Measurements from ENCODE around the gene RSPH9.

The RSPH9 gene, protein sequence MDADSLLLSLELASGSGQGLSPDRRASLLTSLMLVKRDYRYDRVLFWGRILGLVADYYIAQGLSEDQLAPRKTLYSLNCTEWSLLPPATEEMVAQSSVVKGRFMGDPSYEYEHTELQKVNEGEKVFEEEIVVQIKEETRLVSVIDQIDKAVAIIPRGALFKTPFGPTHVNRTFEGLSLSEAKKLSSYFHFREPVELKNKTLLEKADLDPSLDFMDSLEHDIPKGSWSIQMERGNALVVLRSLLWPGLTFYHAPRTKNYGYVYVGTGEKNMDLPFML

GRCh38 chr6:43644940-43645612 is at the start of gene RSPH9:
Gene RSPH9, plus strand, starts transcription at chr6:43645036. Its CDS starts 63 bp downstream, at chr6:43645099.
- DNase-seq (ENCODE audit: low spot score) = no peak

DNA sequence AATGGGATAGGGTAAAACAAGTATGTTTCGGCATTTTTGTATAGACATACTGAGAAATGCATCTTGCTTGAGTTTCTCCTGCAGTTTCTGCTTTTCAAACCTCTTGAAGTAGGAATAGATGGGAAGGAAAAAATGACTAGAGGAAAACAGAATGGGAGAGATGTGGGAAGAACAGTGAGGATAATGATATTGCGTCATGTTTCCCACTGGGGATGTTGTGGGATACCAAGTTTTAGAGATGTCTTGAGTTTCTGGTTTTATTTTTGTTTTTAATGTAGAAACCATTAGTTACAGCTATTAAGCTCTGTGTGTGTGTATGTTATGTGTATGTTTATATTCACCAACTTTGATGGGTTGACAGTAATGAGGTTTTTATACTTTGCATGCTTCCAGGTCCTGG is 44.2 kb upstream of the RSPH9 start:
- no peak for DNase-seq (ENCODE audit: low spot score)

DNA sequence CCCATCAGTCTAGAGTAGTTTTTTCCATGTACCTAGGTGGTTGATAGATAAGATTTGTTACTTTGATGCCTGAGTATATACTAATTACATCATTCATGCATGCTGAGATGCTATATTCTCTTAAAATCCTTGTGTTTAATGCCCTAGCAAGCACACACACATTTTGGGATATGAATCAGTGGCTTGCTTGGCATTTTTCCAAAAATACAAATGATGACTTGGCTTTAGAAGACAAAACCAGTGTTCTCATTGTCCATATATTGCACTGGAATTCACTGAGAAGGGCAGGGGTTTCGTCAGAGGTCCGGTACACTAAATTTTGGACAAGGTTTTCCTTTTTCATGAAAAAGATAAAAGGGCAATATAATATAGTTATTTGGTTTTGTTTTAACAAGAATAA is 40.7 kb upstream of the RSPH9 start:
- no peak for DNase-seq (ENCODE audit: low spot score)

DNA sequence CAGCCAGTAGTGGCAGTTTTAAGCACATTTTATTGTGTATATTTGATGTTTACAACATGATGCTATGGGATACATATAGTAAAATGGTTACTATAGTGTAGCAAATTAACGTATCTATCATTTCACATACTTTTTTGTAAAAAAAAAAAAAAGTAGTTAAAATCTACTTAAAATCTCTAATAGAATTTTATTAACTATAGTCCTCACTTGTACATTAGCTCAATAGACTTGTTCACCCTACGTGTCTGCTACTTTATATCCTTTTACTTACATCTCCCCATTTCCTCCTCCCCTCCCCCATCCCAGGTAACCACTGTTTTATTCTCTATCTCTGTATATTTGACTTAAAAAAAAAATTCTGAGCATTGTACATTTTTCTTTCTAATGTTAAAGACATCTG is 38.8 kb upstream of the RSPH9 start:
- DNase-seq (ENCODE audit: low spot score) = no peak

DNA sequence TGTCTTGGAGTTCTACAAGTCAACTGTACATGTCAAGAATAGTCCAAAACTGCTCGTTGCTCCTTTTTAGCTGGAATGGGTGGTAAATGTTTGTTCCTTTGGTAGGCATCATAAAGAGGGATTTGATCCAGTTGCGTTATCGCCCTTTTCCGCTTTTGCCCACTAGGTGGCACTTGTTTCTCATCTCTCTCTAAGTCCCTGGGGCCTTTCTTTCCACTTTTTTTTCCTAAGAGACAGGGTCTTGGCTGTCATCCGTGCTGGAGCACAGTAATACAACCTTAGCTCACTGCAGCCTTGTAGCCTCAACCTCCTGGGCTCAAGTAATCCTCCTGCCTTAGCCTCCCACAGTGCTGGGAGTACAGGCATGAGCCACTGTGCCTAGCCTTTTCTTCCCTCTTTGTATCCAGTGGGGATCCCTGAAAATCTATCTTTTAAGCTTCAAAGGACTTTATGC is 36.5 kb upstream of the RSPH9 start:
- peak; percentile 63 for DNase-seq (ENCODE audit: low spot score)

GRCh38 chr6:43608807-43609206 is 36.0 kb upstream of the RSPH9 start:
- no peak for DNase-seq (ENCODE audit: low spot score)

- DNase-seq (ENCODE audit: low spot score) = no peak
These were observed 35.4 kb upstream of the RSPH9 start for GRCh38 chr6:43609402-43609801.

DNA sequence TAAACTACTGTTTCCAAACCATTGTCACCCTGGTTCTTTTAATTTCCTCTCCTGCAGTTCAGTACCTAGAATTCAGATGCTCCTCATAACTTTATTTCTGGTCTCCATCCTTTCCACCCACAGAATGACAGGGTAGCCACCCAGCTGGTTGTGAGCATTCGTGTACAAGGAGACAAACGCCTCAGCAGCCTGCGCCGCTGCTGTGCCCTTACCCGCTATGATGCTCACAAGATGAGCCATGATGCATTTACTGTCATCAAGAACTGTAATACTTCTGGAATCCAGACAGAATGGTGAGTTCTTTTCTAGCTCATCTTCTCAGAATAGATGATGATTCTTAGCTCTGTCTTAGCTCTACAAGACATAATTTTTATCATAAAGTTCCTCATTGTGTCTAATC is 34.4 kb upstream of the RSPH9 start:
- DNase-seq (ENCODE audit: low spot score) = no peak

- DNase-seq (ENCODE audit: low spot score) = no peak
These were observed 31.0 kb upstream of the RSPH9 start for GRCh38 chr6:43613721-43614395.

- no peak for DNase-seq (ENCODE audit: low spot score)
These were observed 30.5 kb upstream of the RSPH9 start for GRCh38 chr6:43614396-43614730.

DNA sequence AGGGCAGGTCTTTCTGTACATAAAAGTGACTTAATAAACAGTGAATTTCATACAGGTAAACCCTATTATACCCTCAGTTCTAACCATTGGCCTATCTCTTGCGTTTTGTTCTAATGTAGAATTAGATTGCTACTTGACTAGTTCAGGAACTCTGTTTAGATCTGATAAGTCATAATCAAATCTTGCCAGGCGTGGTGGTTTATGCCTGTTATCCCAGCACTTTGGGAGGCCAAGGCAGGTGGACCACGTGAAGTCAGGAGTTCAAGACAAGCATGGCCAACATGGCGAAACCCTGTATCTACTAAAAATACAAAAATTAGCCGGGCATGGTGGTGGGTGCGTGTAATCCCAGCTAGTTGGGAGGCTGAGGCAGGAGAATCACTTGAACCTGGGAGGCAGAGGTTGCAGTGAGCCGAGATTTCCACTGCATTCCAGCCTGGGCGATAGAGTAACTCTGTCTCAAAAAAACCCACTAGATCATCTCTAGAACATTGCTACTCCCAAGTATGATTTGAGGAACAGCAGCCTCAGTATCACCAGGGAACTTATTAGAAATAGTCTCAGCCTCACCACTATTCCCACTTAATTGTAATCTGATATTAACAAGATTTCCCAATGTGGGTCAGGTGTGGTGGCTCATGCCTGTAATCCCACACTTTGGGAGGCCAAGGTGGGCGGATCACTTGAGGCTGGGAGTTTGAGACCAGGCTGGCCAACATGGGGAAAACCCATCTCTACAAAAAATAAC is 27.9 kb upstream of the RSPH9 start:
- DNase-seq (ENCODE audit: low spot score) = no peak

- DNase-seq (ENCODE audit: low spot score) = no peak
These were observed 23.6 kb upstream of the RSPH9 start for GRCh38 chr6:43621078-43621835.

GRCh38 chr6:43621836-43622180 is 23.0 kb upstream of the RSPH9 start:
- no peak for DNase-seq (ENCODE audit: low spot score)

DNA sequence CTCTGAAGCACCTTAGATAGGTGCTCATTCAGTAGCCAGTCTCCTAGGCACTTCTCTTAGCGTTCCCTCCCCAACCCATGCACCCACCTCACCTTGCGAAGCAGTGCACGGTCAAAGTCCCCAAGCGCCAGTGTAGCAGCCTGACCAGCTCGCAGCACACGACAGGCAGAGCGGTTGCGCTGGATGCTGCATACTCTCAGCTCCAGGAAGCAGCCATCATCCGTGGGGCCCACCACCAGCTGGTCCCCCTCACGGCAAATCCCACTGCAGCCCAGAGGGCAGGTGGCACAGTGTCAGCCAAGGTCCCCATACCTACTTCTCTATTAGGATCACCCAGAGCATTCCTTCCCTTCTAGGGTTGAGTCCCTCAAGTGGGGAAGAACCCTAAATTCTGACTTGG is 22.3 kb upstream of the RSPH9 start:
- DNase-seq (ENCODE audit: low spot score) = no peak

DNA sequence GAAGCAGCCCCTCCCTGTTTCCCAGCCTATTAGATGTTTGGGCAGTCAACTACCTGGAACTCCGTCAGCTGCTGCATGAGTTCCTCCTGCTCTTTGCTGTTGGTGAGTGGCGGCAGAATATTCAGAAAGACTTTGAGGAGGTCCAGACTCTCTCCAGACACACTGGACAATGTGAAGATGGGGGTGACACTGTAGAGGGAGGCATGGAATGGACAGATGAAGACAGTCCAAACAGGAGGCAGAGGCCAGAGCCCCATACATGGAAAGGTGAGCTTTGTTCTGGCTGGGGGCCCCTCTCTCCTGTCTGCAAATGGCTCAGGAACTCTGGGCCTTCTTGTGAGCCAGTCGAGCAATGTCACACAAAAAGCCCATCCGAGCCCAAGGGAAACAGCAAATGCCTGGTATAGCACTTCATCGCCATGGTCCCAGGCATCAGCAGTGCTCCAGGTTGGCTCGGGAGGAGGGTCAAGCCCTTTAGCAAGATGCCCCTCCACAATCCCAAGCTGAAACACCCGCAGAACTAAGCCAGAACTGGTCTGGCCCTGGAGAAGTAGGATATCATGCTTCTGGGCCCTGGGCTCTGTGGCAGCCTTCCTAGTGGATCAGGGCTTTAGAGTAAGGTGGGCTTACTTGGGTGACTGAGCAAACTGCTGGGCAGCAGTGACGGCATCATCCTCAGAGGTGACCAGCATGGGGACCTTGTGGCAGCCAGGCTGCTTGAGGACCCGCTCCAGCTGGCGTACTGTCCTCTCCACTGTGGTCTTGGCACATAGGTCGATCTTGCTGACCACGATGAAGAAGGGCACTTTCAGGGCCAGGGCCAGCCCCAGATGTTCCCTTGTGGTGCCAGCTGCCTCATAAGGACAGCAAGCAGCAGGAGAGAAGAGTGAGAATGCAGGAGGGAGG is 20.7 kb upstream of the RSPH9 start:
- no peak for DNase-seq (ENCODE audit: low spot score)

DNA sequence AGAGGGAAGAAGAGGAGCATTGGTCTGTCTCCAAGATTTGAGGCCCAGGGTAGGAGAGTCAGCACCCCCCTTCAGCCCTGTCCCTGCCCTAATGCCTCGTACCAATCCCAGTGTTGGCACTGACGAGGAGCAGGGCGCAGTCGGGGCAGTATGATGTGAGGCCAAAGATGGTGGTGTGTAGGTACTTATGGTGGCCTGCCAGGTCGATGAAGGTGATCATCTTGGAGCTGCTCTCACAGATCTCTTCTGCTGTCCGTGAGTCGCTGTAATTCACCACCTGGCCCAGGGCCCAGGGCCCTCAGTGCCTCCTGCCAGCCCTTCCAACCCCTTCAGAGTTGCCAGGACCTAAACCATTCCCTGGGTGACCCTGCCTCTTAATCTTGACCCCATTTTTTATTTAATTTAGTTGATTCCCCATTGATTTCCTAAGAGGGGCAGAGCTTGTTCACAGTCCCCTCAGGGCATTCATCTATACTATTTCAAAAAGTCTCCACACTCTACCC is 20.0 kb upstream of the RSPH9 start:
- DNase-seq (ENCODE audit: low spot score) = no peak

- no peak for DNase-seq (ENCODE audit: low spot score)
These were observed 19.3 kb upstream of the RSPH9 start for GRCh38 chr6:43625393-43625992.

DNA sequence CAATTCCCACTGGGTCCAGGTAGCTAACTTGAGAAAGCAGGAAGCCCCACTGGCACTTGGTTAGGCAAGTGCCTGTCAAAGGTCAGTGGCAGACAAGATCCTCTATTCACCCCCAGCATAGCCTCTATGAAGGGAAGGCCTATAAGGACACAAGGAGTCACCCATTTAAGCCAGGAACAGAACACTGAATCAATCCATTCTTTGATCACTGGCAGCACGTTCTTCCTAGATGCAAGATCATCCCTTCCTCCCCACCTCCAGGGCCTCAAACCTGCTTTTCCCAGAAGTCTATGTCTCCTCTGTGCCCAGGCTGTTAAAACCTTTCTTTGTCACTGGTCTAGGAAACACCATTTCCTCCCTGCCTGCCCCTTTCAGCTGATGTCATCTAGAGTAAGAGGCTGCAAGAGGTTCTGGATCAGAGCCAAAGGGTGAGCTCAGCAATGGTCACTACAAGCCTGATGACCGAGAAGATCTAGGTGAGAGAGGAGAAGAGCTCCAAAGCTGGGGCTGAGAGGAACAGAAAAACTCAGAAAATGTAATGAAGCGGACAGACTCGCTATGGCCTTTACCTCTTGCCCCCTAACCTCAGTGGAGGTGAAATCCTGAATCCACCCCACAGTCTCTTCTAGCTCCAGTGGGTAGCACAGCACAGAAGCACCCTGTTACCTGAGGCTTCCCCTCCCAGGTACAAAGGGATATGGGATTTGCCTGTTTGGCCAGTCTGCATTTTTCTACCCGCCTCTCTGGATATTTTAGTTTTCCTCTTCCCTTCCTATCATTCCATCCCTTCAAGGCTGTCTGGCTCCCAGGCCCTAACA is 17.6 kb upstream of the RSPH9 start:
- DNase-seq (ENCODE audit: low spot score) = peak; percentile 93

GRCh38 chr6:43628393-43629103 is 16.3 kb upstream of the RSPH9 start:
- peak; percentile 58 for DNase-seq (ENCODE audit: low spot score)
